Measurements from ENCODE around the gene ATG9B.

GRCh38 chr7:150977382-150978125 lies 46.7 kb downstream of the ATG9B start:
- TF ChIP-seq CTCF (IDR thresholded peaks at IDR 0.05) (no peak), CBX2 (IDR thresholded peaks at IDR 0.05; ENCODE audit: borderline replicate concordance, low read depth) (no peak), MAX (IDR thresholded peaks at IDR 0.05) (no peak)

Data from A549 (cell line).